GM19324 (cell line): ENCODE results near the gene PEAR1.

Source experiments
- ATAC-seq: cut with Tn5 transposase; IDR thresholded peaks from one replicate; pipeline ENCODE4 v1.9.1; 2021; ENCODE audit warnings: mild to moderate bottlenecking, moderate library complexity; ENCODE audit not compliant: unreplicated experiment, low FRiP score

The PEAR1 gene

GRCh38 chr1:156897078-156897825 is 3.7 kb downstream of the PEAR1 start:
- no peak for ATAC-seq

- ATAC-seq, result no peak
These were observed 4.6 kb downstream of the PEAR1 start for GRCh38 chr1:156898161-156898566.

DNA sequence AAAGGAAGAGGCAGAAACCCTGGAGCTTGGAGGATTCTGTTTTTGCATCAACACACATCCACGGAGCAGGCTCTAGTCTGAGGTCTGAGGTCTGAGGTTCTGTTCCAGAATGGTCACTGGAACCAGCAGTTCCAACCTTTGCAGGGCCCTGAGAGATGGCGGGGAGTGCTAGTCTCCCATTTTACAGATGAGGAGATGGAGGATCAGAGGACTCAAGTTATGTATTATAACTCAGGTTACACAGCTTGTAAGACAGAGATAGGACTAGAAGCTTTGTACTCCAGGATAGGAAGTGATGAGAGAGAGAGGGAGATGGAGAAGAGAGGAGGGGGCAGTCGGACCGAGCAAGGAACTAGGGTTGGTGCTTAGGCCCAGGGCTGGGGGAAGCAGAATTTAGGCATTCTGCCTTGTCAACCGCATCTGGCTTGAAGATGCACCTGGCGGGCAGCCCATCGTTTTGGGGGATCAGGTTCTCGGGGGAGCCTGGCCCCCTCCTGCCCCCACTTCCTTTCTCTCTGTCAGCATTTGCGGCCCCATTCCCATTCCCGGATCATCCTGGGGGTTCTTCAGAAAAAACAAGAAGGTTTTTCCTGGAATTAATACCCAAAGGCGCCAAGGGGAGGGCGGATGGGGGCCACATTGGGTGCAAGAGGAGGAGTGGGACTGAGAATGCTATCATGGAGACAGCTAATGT is 5.6 kb downstream of the PEAR1 start:
- ATAC-seq, result no peak

DNA sequence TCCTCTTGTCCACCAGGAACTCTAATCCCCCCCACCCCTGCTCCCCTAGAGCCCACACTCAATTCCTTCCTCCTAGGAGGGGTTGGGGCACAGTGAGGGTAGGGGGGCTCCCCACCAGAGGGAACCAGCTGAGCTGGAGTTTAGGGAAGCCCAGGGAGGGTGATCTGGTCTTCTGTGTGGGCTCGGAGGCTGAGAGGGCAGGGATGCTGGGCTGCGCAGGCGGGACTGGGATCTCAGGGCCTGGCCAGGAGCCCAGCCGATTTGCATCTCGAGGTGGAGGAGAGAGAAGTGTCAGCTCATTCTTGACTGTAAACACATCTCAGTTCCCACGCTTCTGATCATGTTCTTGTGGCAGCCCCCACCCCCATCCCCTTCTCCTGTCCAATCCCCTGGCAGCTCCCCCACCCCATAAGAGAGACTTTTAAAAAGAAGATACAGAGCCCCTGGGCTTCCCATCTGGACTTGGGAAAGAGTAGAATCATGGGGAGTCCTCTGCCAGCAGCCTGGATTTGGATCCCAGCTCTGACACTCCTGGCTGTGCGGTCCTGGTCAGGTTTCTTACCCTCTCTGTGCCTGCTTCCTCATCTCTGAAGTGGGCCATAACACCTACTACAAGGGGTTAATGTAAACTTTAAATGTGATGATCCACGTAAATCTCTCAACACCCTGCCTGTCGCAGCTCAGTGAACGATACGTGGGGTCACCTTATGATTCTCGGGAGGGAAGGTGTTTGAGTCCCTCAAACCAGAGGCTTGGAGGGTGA is 6.6 kb downstream of the PEAR1 start:
- ATAC-seq, result no peak

DNA sequence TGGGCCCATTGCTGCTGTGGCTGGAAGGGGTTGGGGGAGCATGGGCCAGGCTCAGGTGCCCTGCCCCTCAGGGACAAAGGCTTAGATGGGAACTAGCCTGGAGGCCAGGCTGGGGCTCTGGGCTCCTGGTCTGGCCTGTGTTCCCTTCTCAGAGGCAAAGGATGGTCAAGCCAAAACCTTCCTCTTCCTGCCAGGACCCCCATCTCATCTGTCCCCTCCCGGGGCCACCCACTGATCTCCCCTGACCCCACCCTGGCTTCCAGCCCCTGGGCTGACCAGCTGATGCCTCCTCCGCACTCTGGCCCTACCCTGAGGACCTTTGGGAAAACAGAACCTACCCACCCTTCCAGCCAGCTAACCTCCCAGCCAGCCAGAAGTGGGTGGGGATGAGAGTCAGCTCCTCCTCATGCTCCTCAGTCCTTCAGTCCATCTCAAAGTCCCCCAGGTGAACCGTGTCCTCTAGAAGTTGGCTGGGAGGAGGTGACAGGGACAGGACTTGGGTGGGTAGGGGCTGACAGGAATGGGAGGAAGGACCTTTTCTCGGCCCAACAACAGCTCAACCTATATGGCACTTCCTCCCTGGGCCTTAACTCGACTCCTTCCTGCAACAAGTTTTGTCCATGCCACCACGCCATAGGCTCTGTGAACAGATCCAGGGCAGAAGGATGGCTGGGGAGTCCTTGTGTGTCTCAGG is 7.5 kb downstream of the PEAR1 start:
- ATAC-seq, result no peak

- ATAC-seq, result no peak
These were observed 8.0 kb downstream of the PEAR1 start for GRCh38 chr1:156901590-156901900.

GRCh38 chr1:156901966-156902915 is 8.7 kb downstream of the PEAR1 start:
- ATAC-seq, result no peak

DNA sequence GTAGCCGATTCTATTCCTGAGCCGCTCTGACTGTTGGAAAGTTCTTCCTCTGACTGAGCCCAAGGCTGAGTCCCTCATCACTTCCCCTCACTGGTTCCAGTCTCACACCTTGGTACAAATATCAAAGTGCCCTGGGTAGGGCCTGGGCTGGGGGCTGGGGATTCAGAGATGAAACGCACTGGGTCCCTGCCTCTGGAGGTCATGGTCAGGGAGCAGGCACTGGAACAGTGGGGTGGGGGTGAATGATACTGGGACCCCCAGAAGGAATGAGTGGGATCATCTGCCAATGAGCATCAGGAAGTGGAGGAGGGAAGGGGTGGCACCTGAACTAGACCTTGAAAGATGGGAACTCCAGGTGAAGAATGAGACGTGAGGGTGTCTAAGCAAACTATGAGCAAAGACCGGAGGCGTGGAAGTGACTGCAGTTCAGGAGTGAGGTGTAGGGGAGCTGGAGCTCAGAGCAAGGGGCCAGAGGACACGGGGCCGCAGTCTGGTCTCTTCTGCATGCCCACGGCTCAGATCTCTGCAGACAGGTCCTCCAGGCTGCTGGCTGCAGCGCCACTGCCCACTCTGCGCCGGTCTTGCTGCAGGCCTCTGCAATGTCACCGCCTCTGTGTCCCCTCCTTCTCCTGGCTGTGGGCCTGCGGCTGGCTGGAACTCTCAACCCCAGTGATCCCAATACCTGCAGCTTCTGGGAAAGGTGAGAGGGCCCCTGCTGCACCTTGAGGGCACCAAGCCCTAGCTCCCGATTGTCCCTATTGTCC is 10.0 kb downstream of the PEAR1 start:
- no peak for ATAC-seq

- no peak for ATAC-seq
These were observed 10.9 kb downstream of the PEAR1 start for GRCh38 chr1:156904187-156904959.

DNA sequence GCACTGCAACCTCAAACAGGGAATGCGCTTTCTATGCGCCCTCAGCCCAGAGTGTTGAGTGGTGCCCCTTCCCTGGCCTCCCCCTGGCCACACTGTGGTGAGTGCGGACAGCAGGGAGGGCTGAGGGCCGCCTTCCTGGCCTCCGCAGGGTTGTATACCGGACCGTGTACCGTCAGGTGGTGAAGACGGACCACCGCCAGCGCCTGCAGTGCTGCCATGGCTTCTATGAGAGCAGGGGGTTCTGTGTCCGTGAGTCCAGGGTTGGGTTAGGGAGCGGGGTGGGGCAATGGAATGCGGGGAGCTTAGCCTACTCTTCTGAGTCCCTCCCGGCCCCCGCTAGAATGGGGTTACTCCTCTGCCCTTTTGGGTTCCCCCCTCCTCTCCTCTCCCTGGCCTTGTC is 11.7 kb downstream of the PEAR1 start:
- no peak for ATAC-seq

GRCh38 chr1:156905651-156906050 is 12.1 kb downstream of the PEAR1 start:
- no peak for ATAC-seq

GRCh38 chr1:156906206-156906906 is 12.8 kb downstream of the PEAR1 start:
- ATAC-seq, result no peak

GRCh38 chr1:156908541-156908940 is 15.0 kb downstream of the PEAR1 start:
- ATAC-seq, result no peak

GRCh38 chr1:156908955-156909354 is 15.4 kb downstream of the PEAR1 start:
- ATAC-seq, result no peak

- no peak for ATAC-seq
These were observed 16.2 kb downstream of the PEAR1 start for GRCh38 chr1:156909671-156910070.

- ATAC-seq, result no peak
These were observed 16.8 kb downstream of the PEAR1 start for GRCh38 chr1:156910309-156910782.

DNA sequence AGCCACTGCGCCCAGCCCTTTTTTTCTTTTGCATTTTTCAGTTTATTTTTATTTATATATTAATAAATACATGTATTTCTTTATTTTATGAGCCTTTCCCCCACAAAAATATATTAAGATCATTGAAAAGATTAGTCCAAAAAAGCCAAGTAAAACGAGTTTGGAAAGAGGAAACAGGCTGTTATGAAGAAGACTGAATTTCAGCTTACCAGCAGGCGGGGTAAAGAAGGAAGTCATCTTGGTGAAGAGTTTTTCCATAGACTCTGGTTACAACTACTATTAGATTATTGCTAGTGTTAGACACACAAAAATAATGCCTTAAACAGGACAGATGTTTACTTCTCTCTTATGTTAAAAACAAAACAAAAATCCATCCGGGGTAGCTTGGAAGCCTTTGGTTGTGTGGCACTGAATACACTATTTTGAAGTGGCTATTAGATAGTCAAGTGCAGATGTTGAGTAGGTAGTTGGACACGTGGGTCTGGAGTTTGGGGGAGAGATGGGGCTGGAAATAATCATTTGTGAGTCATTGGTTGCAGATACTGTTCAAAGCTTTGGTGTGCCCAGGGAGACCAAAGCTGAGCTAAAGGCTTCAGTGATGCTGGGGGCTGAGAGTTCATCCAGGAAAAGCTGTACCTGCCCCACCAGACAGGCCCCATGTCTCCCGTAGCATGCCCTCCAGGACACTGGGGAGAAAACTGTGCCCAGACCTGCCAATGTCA is 18.2 kb downstream of the PEAR1 start:
- no peak for ATAC-seq
